Neuronal stem cell (in vitro differentiated cells): ENCODE measurements around the gene SLC2A13. TPM values are rescaled to one million over a fixed set of nuclear protein-coding genes. Genes with fewer than 3 reads are reported as not detected.

ENCODE experiments used
- DNase-seq: peaks from one replicate; pipeline ENCODE4 v3.0.0-alpha.2; 2013; ENCODE audit warnings: low spot score
- H2AFZ ChIP-seq: one replicate; pipeline ENCODE4 v1.6.1; 2013; ENCODE audit warnings: mild to moderate bottlenecking, low read length, inconsistent platforms
- H2AK5ac ChIP-seq: 2 replicates; pipeline ENCODE4 v1.6.1; 2013; ENCODE audit warnings: low read depth, mild to moderate bottlenecking, inconsistent platforms, low read length, moderate library complexity, mixed read lengths
- H2BK120ac ChIP-seq: 2 replicates; pipeline ENCODE4 v1.6.1; 2013; ENCODE audit warnings: low read depth, mild to moderate bottlenecking, inconsistent platforms, low read length, moderate library complexity, mixed read lengths
- H2BK12ac ChIP-seq: one replicate; pipeline ENCODE4 v1.6.1; 2013; ENCODE audit warnings: low read length, inconsistent platforms
- H2BK15ac ChIP-seq: 2 replicates; pipeline ENCODE4 v1.6.1; 2013; ENCODE audit warnings: mild to moderate bottlenecking, low read length, inconsistent platforms, mixed read lengths
- H2BK5ac ChIP-seq: one replicate; pipeline ENCODE4 v1.6.1; 2013; ENCODE audit warnings: inconsistent platforms, mild to moderate bottlenecking, low read length, moderate library complexity
- H3K14ac ChIP-seq: one replicate; pipeline ENCODE4 v1.6.1; 2013; ENCODE audit warnings: low read length, inconsistent platforms
- H3K18ac ChIP-seq: 2 replicates; pipeline ENCODE4 v1.6.1; 2013; ENCODE audit warnings: low read length, inconsistent platforms
- H3K23ac ChIP-seq: 2 replicates; pipeline ENCODE4 v1.6.1; 2013; ENCODE audit warnings: low read depth, mild to moderate bottlenecking, mixed read lengths, low read length, inconsistent platforms; ENCODE audit not compliant: poor library complexity
- H3K27ac ChIP-seq: replicated peaks from 3 replicates; pipeline ENCODE4 v1.5.1; 2013; ENCODE audit warnings: low read length, inconsistent platforms
- H3K27me3 ChIP-seq, 3 experiments: 2 replicates each; pipeline ENCODE4 v1.6.1; 2013; ENCODE audit warnings: low read length in 3 of 3, mild to moderate bottlenecking in 2 of 3, inconsistent platforms in 1 of 3, low read depth in 1 of 3, mixed read lengths in 1 of 3, moderate library complexity in 1 of 3; ENCODE audit not compliant: control insufficient read depth in 3 of 3, insufficient read depth in 3 of 3
- H3K36me3 ChIP-seq, 2 donors: replicated peaks in 1 of 2; 2 replicates each; pipeline ENCODE4 v1.6.1; 2013; ENCODE audit warnings: low read length in 2 of 2; ENCODE audit not compliant: control insufficient read depth in 2 of 2, insufficient read depth in 2 of 2
- H3K4ac ChIP-seq: 2 replicates; pipeline ENCODE4 v1.6.1; 2013; ENCODE audit warnings: inconsistent platforms, mild to moderate bottlenecking, low read length, moderate library complexity
- H3K4me1 ChIP-seq, 2 donors: 1 replicate in 1 of 2; 2 replicates in 1 of 2; pipeline ENCODE4 v1.6.1; 2013; ENCODE audit warnings: low read length in 2 of 2, low read depth in 1 of 2; ENCODE audit not compliant: control insufficient read depth in 2 of 2, insufficient read depth in 1 of 2
- H3K4me2 ChIP-seq: one replicate; pipeline ENCODE4 v1.6.1; 2013; ENCODE audit warnings: mild to moderate bottlenecking, low read length, inconsistent platforms; ENCODE audit not compliant: insufficient read depth, poor library complexity, severe bottlenecking
- H3K4me3 ChIP-seq, 2 donors: 2 replicates each; pipeline ENCODE4 v1.5.1; 2013; ENCODE audit warnings: low read length in 2 of 2, mild to moderate bottlenecking in 2 of 2, inconsistent platforms in 1 of 2, moderate library complexity in 1 of 2
- H3K79me1 ChIP-seq: one replicate; pipeline ENCODE4 v1.6.1; 2013; ENCODE audit warnings: low read depth, mild to moderate bottlenecking, inconsistent platforms, low read length, moderate library complexity
- H3K9ac ChIP-seq: one replicate; pipeline ENCODE4 v1.6.1; 2013; ENCODE audit warnings: mild to moderate bottlenecking, low read depth, low read length, inconsistent platforms; ENCODE audit not compliant: poor library complexity
- H3K9me3 ChIP-seq, 2 donors: replicated peaks in 1 of 2; 2 replicates each; pipeline versions ENCODE3 to v1.6.1; 2013; ENCODE audit warnings: low read length in 2 of 2, mild to moderate bottlenecking in 2 of 2, inconsistent platforms in 1 of 2, low read depth in 1 of 2, mixed read lengths in 1 of 2, moderate library complexity in 1 of 2; ENCODE audit not compliant: control insufficient read depth in 2 of 2, insufficient read depth in 1 of 2
- H4K8ac ChIP-seq: one replicate; pipeline ENCODE4 v1.6.1; 2013; ENCODE audit warnings: low read depth, mild to moderate bottlenecking, inconsistent platforms, low read length, moderate library complexity
- H4K91ac ChIP-seq: one replicate; pipeline ENCODE4 v1.6.1; 2013; ENCODE audit warnings: low read length, low read depth, mild to moderate bottlenecking, inconsistent platforms; ENCODE audit not compliant: poor library complexity
- WGBS, 2 donors: extraction: QIAGEN DNeasy Blood & Tissue Kit; methylation state at CpG; one replicate each; pipeline ENCODE4 v1.1.7; 2013; ENCODE audit warnings: missing lambda C conversion rate in 2 of 2, mixed read lengths in 1 of 2; ENCODE audit not compliant: insufficient read length in 2 of 2, insufficient replicate concordance in 1 of 2; ENCODE audit errors: extremely low coverage in 2 of 2; 5-methylcytosine and 5-hydroxymethylcytosine counted together
- polyA plus RNA-seq, 2 experiments: library from polyadenylated mRNA; stranded (reverse); fragments of 200-250 nt; gene quantifications; one replicate each; pipeline ENCODE4 v1.2.3, GENCODE V29; 2013

SLC2A13 gene
- 3.2 TPM for polyA plus RNA-seq (2013, experiment 1 of 2)
- polyA plus RNA-seq (2013, experiment 2 of 2) = 3.5 TPM

GRCh38 chr12:40105515-40106201 is at the start of gene SLC2A13:
TSS of gene SLC2A13 (minus strand) at chr12:40106081. CDS start at chr12:40105808, 273 bp downstream.
- Histone ChIP-seq H2AFZ (peak within 1 kb of the TSS; percentile 97), H3K4me3 (peak within 1 kb of the TSS; percentile 84 to 96), H3K9me3 (no peaks in the 10 kb centered on the region), H3K36me3 (no peaks in the 10 kb centered on the region), H2AK5ac (peak within 1 kb of the TSS; percentile 83), H3K23ac (peak within 1 kb of the TSS; percentile 80), H4K8ac (no peak within 1 kb of the TSS), H3K27ac (no peak within 1 kb of the TSS), H3K4ac (no peak within 1 kb of the TSS), H2BK15ac (peak within 1 kb of the TSS; percentile 60), H3K27me3 (no peaks in the 10 kb centered on the region), H3K14ac (peak within 1 kb of the TSS; percentile 92), H4K91ac (no peak within 1 kb of the TSS), H2BK12ac (peak within 1 kb of the TSS; percentile 8), H3K4me1 (peaks cover 3 to 11% of the 10 kb centered on the region in 2 donors), H2BK5ac (no peak within 1 kb of the TSS), H3K79me1 (no peaks in the 10 kb centered on the region), H3K18ac (peak within 1 kb of the TSS; percentile 94), H3K9ac (peak within 1 kb of the TSS; percentile 89), H2BK120ac (no peak within 1 kb of the TSS), H3K4me2 (peak within 1 kb of the TSS; percentile 72)
- WGBS, 2 donors = no CpG with 5 or more reads among the region's 97 CpGs
- DNase-seq = peak; percentile 66

GRCh38 chr12:40154381-40154780 is 48.5 kb upstream of the SLC2A13 start:
- Histone ChIP-seq H4K91ac (no peak overlapping the region), H3K14ac (no peak overlapping the region), H3K4me1 (peaks cover 0 to 5% of the 10 kb centered on the region in 2 donors), H2BK12ac (no peak overlapping the region), H3K4me2 (no peak overlapping the region), H3K18ac (no peak overlapping the region), H4K8ac (no peak overlapping the region), H3K23ac (no peak overlapping the region), H2AK5ac (no peak overlapping the region), H3K79me1 (no peaks in the 10 kb centered on the region), H3K27me3 (no peaks in the 10 kb centered on the region), H2AFZ (peak overlapping the region; percentile 10), H3K9me3 (no peaks in the 10 kb centered on the region), H3K9ac (no peak overlapping the region), H2BK5ac (no peak overlapping the region), H2BK15ac (no peak overlapping the region), H3K4ac (no peak overlapping the region), H2BK120ac (no peak overlapping the region), H3K36me3 (no peaks in the 10 kb centered on the region), H3K4me3 (no peak overlapping the region), H3K27ac (no peak overlapping the region)
- DNase-seq = no peak
- WGBS, 2 donors = no CpG with 5 or more reads among the region's 4 CpGs

- H2BK5ac ChIP-seq = no peak overlapping the region
Observed at GRCh38 chr12:40153432-40153831, 47.6 kb upstream of the SLC2A13 start.

GRCh38 chr12:40152783-40153383 is 47.0 kb upstream of the SLC2A13 start:
- Histone ChIP-seq H3K36me3 (no peaks in the 10 kb centered on the region), H2AK5ac (no peak overlapping the region), H3K18ac (no peak overlapping the region), H3K14ac (no peak overlapping the region), H3K79me1 (no peaks in the 10 kb centered on the region), H3K27me3 (no peaks in the 10 kb centered on the region), H3K4me1 (peaks cover 0 to 3% of the 10 kb centered on the region in 2 donors), H4K91ac (no peak overlapping the region), H3K27ac (no peak overlapping the region), H3K9ac (no peak overlapping the region), H2BK15ac (no peak overlapping the region), H2BK5ac (no peak overlapping the region), H3K23ac (no peak overlapping the region), H2AFZ (no peak overlapping the region), H3K4me3 (no peak overlapping the region), H3K4me2 (no peak overlapping the region), H2BK120ac (no peak overlapping the region), H3K4ac (no peak overlapping the region), H2BK12ac (no peak overlapping the region), H3K9me3 (no peaks in the 10 kb centered on the region), H4K8ac (no peak overlapping the region)
- no CpG with 5 or more reads among the region's 4 CpGs for WGBS, 2 donors
- peak; percentile 32 for DNase-seq

More at GRCh38 chr12:40153432-40153831, 47.6 kb upstream of the SLC2A13 start:
- no peak overlapping the region for H3K4me2 ChIP-seq
- peaks cover 0 to 3% of the 10 kb centered on the region in 2 donors for H3K4me1 ChIP-seq
- no peak overlapping the region for H4K91ac ChIP-seq
- H3K23ac ChIP-seq = no peak overlapping the region
- no peak for DNase-seq
- no peak overlapping the region for H2BK15ac ChIP-seq
- no peak overlapping the region for H3K27ac ChIP-seq
- H2BK120ac ChIP-seq = no peak overlapping the region
- no peak overlapping the region for H3K9ac ChIP-seq
- no peak overlapping the region for H3K4ac ChIP-seq
- H2AFZ ChIP-seq = no peak overlapping the region
- H2AK5ac ChIP-seq = no peak overlapping the region
- no peaks in the 10 kb centered on the region for H3K9me3 ChIP-seq
- H3K18ac ChIP-seq = no peak overlapping the region
- H4K8ac ChIP-seq = no peak overlapping the region
- no peak overlapping the region for H2BK12ac ChIP-seq
- H3K14ac ChIP-seq = no peak overlapping the region
- H3K36me3 ChIP-seq = no peaks in the 10 kb centered on the region
- H3K27me3 ChIP-seq = no peaks in the 10 kb centered on the region
- no peaks in the 10 kb centered on the region for H3K79me1 ChIP-seq
- no peak overlapping the region for H3K4me3 ChIP-seq
